ENCODE results near the gene A1CF.

Gene A1CF

DNA sequence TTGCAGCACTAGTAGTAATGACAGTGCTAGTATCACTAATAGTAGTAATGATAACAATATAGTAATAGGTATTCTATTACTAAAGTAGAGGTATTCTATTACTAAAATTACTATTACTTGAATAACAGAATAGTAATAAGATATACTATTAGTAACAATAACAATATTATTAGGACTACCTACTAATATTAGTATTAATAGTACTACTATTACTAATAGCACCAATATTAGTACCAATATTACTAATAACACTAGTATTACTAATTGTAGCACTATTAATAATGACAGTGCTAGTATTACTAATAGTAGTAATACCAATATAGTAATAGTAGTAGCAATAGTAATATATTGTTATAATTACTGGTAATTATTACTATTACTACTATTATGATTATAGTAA, 24.1 kb downstream of the A1CF start:
- DNase-seq (ENCODE audit: low spot score): no peak

- DNase-seq (ENCODE audit: low spot score): peak; percentile 22
These were observed 27.8 kb downstream of the A1CF start for GRCh38 chr10:50857579-50857978.

DNA sequence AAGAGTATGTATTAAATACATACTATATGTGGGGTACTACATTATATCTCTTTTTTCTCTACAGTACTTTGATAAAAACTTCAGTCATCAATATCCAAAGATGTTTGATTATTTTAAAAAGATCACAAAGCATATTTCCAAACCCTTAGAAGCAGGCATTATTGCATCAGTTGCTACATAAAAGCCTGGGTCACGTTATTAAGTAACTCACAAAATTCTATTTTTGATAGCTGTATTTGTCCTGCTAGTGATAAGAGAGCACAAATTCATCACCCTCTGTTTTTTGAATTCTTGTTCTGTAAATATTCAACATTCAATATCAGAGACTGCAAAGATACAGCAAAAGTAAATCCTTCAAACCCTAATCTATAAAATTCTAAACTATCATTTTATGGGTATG, 30.0 kb downstream of the A1CF start:
- no peak for DNase-seq (ENCODE audit: low spot score)

DNA sequence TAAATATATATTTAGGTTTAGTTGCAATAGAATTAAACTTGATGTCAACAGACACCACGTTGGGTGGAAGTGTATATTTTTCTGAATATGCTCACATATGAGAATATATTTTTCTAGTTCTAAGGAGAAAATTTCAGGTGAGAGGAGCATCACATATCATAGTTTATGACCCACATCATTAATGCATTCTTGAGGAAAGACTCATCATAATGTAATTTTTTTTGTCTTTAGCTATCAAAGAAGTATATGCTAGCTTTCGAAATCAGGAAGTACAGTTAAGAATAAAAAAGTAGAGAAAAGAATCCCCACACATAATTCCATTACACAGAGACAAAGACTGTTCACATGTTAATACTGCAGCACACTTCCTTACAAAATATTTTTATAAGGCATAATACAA, 30.4 kb downstream of the A1CF start:
- no peak for DNase-seq (ENCODE audit: low spot score)

- DNase-seq (ENCODE audit: low spot score): no peak
These were observed 31.9 kb downstream of the A1CF start for GRCh38 chr10:50853557-50853956.

- peak; percentile 32 for DNase-seq (ENCODE audit: low spot score)
These were observed 33.3 kb downstream of the A1CF start for GRCh38 chr10:50851884-50852671.

GRCh38 chr10:50850578-50851230, 34.7 kb downstream of the A1CF start:
- no peak for DNase-seq (ENCODE audit: low spot score)

- DNase-seq (ENCODE audit: low spot score): peak; percentile 81
These were observed 38.7 kb downstream of the A1CF start for GRCh38 chr10:50846753-50847152.

DNA sequence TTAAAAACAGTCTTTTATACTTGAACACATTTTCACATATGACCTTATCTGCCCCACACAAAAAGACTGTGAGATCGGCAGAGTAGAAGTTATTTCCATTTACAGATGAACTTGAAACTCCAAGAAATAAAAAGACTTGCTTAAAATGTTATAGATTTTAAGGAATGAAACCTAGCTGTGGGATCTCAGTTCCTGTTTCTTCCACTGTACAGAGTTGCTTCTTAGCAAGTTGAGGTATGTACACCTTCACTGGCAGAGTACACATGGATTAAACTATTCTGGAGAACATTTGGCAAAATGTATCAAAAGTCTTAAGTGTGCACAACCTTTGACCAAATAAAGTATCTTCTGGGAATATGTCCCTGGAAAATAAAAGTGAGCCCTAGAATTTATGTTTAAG, 48.3 kb downstream of the A1CF start:
- DNase-seq (ENCODE audit: low spot score): no peak

GRCh38 chr10:50832171-50832751, 53.2 kb downstream of the A1CF start:
- DNase-seq (ENCODE audit: low spot score): no peak

DNA sequence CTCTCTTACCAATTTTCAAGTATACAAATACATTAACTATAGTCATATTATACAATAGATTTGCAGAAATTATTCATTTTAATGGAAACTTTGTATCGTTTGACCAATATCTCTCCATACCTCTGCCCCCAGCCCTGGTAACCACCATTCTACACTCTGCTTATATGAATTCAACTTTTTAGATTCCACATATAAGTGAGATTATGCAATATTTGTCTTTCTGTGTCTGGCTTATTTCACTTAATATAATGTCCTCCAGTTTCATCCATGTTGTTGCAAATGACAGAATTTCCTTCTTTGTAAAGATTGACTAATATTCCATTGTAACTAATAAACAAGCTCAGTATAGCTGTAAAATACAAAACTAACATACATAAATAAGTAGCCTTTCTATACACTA, 55.4 kb downstream of the A1CF start:
- DNase-seq (ENCODE audit: low spot score): no peak

DNA sequence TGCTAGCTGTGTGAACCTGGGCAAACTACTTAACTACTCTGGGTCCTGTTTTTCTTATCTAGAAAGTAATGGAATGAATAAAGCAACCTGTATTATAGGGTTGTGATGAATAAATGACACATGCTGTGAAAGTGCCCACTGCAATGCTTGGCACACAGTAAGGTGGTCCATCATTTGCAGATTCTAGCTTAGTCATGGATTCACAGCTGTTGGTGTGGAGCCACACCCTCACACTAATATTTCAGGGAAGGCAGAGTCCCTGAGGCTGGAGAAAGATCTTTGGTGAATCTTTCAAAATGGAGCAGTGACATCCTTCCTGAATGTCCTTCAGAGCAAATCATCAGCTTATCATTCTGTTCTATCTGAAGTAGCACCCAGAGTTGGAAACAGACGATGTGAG, 60.6 kb downstream of the A1CF start:
- DNase-seq (ENCODE audit: low spot score): no peak

- no peak for DNase-seq (ENCODE audit: low spot score)
These were observed 61.6 kb downstream of the A1CF start for GRCh38 chr10:50823789-50824188.

GRCh38 chr10:50809596-50809995, 75.8 kb downstream of the A1CF start:
- no peak for DNase-seq (ENCODE audit: low spot score)

- peak; percentile 22 for DNase-seq (ENCODE audit: low spot score)
These were observed 77.3 kb downstream of the A1CF start for GRCh38 chr10:50807851-50808776.

DNA sequence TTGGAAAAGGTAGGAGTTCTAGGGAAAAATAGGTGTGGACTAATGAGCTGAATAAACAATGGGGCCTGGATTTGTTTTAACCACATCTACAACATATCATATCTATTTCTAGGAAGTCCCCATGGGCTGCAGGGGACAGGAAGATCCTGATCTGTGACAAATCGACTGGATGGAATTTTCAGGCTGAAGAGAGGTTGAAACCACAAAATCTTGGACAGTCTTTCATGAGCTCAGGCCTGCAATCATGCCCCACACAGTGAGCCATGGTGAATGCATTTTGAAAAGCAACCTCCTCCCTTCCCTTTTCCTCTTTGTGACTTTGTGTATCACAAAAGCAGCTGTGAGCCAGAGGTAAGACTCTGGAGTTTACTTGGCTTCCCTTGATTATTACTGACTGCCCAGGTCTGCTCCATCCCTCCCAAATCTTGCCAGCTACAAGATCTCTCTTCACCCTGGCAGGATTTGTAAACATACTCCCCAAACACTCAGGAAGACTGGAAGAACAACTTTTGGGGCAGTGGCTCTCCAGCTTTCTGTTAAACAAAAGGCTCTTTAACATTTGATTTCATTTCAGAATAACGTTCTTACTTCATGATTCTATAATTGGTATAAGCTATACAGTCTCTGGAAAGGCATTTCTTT, 79.3 kb downstream of the A1CF start:
- no peak for DNase-seq (ENCODE audit: low spot score)

GRCh38 chr10:50799595-50799994, 85.8 kb downstream of the A1CF start:
- no peak for DNase-seq (ENCODE audit: low spot score)

DNA sequence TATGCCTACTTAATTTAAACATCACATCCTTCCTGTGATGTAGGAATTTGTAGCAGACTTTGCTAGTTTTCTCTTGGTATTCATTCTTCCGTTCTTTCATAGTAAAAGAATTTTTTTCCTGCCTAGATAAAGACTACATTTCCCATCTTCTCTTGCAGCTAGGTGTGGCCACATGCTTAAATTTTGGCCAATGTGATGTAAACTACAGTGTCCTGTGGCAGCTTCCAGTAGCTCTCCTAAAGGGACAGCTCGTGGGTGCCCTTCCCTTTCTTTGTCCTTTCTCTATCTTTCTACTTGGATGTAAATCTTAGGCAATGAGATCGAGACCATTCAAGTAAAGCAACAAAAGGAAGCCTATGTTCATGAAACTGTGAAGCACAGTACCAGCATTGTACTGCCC, 87.1 kb downstream of the A1CF start:
- DNase-seq (ENCODE audit: low spot score): no peak

DNA sequence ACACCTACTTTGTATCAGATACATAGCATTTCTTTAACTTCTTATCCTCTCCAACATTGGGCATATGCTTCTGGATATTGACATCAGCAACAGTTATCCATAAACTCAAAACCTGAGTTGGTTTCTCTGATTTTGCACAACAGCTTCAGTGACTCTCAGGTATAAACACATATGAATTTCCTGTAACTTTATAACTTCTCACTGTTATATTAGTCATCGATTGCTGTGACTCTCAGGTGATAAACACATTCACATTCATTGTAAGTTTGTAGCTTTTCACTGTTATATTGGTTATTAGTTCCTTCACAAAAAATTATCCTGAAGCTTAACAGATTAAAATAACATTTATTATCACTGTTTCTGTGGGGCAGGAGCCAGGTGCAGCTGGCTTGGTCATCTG, 88.7 kb downstream of the A1CF start:
- DNase-seq (ENCODE audit: low spot score): no peak

- no peak for DNase-seq (ENCODE audit: low spot score)
These were observed 90.9 kb downstream of the A1CF start for GRCh38 chr10:50794490-50794889.

All from kidney tubule cell (primary cell).